HuH-7.5 (cell line): ENCODE data around the gene NSFL1C.

Source experiments
- DNase-seq: peaks from one replicate; pipeline ENCODE4 v3.0.0; 2011; ENCODE audit warnings: low spot score

NSFL1C gene

DNA sequence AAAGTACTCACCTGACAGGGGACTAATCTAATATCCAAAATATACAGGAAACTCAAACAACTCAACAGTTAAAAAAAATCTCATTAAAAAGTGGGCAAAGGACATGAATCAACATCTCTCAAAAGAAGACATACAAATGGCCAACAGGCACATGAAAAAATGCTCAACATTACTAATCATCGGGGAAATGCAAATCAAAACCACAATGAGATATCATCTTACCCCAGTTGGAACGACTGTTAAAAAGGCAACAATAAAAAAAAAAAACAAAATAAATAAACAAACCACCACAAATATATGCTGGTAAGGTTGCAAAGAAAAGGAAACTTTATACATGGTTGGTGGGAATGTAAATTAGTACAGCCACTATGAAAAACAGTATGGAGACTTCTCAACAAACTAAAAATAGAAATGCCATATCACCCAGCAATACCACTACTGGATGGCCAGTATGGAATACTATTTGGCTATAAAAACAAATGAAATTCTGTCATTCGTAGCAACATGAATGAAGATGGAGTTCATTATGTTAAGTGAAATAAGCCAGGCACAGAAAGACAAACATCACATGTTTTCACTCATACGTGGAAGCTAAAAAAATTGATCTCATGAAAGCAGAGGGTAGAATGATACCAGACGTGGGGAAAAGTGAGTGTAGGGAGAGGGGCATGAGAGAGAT is 17.9 kb upstream of the NSFL1C start:
- DNase-seq: no peak

DNA sequence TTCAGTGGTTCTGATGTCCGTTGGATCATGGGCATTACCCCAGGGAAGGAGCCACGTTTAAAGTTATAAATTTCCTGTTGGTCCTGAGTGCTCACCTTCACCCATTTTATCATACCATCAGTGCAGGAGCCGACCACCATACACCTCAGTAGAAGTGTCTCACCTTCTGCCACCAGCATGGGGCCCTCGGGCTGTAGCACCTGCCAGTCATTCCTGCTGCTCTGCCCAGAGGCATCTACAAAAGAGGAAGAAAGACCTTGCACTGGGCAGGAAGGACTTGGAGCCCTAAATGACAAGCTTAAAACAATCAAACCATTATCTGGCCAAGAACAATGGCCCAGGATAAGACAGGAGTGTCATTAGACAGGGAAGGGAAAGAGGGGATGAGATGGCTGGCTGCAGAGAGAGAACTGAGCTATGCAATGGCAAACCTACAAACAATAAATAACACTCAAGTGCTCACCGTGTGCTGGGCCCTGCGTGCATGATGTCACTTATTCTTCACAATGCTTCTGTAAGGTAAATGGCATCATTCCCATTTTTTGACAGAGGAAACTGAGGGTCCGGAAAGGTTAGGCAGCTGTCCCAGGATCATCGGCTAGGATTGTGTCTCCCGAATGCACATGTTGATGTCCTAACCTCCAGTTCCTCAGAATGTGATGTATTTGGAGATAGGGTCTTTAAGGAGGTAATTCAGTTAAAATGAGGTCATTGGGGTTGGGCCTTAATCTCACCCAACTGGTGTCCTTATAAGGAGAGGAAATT is 13.4 kb upstream of the NSFL1C start:
- no peak for DNase-seq

DNA sequence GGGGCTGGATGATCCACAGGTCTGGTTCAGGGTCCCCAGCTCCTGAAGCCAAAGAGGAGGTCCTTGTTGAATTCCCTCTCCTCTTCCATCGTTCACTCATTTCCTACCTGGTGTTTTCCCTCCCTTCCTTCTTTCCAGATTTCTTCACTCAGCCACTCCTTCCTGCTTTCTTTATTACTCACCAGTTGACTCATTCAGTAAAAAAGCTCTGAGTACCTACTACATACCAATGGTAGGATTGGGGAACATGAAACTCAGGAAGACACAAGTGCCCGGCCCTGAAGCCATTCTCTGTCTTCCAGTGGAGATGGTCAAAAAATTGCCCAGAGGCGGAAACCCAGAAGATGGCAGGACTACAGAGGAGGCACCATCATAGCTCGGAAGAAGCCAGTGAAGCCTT is 11.9 kb upstream of the NSFL1C start:
- DNase-seq: no peak

DNA sequence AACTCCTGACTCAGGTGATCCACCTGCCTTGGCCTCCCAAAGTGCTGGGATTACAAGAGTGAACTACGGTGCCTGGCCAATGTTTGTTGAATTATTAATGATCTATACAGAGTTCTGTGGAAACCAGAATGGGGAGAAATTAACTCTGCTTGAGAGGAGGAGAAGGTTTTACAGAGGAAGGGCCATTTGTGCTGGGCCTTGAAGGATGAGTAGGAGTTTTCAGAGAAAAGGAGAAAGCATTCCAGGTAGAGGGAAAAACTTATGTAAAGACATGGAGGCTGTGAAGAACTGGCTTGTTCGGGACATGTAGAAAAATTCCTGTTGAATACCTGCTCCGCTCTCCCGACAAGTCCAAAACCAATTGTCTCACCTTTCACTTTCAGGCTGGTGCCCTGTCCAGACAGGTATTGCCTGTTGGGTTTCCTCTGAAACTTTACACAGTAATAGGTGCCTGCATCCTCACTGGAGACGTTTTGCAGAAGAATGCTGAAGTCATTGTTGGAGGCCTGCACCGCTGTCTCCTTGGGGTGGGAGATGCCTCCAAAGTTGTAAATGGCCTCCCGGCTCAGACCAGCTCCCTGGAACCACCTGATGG is 11.3 kb upstream of the NSFL1C start:
- no peak for DNase-seq

DNA sequence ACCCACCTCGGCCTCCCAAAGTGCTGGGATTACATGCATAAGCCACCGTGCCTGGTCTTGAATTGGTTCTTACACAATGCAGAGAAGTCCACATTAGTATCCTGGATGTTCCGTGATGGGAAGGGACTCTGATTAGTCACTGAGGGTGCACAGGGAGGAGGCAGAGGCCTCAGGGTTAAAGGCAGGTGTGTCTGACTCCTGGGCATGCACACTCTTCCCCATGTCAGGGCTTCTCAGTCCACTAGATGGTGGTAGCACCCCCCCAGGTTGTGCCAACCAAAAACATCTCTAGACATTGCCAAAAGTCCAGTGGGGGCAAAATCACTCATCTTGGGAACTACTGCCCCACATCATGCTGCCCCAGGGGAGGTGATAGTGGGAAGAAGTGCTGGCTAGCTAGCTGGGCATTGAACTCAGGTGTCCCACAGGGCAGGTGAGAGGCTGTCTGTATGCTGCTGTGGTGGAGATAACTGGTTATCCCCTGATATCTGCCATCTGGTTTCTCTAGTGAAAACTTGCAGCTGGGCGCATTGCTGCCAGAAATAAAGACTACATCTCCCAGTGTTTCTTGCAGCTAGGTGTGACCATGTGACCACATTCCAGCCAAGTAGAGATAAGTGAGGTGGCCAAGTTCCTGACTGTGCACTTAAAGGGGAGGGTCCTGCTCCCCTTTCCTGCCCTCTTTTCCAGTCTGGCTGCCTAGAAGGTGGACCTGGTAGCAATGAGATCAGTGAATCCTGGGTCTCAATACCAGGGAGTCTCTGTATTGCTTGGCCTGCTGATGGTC is 8.4 kb upstream of the NSFL1C start:
- DNase-seq: no peak

DNA sequence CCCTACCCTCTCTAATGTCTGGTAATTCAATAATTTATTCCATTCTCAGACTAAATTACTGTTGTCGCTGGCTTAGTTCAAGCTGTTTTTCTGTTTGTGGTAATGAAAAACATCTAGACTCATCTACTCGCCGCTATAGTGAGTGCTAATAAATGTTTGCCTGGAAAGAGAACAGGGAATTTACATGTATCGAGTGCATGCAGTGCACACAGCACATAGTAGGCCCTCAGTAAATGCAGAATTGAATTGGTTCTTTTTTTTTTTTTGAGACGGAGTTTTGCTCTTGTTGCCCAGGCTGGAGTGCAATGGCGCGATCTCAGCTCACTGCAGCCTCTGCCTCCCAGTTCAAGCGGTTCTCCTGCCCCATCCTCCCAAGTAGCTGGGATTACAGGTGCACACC is 7.7 kb upstream of the NSFL1C start:
- DNase-seq: no peak

DNA sequence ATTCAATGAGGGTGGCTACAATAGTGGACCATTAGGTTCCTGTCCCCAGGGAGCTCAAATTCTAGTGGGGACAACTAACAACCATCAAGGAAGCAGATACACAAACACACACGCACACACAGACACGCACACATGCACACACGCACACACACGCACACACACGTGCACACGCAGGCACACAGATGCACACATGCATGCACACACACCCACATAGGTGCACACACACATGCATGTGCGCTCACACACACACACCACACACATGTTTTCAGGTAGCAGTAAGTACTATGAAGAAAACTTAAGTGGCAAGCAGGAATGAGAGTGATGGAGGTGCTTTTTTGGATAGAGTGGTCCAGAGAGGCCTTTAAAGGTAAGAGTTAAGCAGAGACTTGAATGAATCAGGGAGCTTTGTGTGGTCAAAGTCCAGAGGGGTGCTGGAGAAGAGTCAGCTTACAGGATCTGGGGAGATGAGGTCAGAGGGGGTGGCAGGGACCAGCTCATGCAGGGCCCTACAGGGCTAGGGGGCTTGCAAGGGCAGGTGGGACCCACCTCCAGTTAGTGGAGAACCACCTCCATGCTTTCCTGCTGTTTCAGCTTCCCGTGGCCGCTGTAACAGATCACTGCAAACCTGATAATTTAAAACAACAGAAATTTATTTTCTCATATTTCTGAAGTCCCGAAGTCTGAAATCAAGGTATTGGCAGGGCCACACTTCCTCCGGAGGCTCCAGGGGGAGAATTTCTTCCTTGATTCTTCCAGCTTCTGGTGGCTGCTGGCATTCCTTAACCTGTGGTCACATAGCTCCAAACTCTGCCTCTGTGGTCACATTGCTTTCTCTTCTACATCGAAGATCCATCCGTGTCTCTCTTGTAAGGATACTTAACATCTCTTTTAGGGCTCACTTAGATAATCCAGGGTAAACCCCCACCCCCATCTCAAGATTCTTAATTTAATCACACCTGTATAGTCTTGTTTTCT is 6.9 kb upstream of the NSFL1C start:
- no peak for DNase-seq

DNA sequence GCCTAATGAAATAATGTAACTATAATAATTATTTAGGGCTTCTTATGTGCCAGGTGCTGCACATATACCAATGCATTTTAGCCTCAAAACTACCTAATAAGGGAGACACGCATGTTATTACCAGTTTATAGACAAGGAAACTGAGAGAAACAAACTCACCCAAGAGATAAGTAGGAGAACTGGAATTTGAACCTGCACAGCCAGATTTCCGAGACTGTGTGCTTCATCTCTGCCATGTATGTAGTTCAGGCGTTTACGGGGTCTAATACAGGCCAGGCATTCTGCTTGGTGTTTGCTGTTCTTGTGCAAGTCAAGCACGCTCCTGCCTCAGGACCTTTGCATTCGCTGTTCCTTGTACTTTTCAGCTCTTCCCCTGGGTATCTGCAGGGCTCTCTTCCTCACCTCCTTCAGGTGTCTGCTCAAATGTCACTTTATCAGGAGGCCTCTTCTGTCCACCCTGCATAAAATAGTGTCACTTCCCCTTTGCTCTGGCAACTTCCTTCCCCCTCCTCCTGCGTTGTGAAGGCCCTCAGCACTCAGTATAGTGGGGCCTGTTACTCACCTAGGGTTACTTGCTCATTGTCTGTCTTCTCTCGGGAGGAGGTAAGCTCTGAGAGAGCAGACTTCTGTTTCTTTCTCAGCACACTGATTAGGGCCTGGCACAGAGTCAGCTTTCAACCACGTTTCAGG is 6.1 kb upstream of the NSFL1C start:
- no peak for DNase-seq

DNA sequence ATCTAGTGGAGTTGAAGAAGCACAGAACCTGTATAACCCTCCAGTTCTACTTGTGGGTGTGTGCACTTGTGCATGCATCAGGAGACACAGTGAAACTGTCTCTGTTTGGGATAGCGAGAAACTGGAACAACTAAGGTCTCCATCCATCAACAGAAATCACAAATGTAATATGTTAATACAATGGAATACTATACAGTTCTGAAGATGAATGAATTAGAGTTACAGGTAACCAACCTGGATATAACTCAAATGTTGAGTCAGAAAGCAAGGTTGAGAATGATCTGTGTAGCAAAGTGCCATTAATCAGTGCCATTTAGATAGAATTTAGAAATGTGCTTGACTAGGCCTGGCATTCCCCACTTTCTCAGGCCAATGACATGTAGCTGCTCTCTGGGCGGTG is 4.6 kb upstream of the NSFL1C start:
- DNase-seq: no peak

DNA sequence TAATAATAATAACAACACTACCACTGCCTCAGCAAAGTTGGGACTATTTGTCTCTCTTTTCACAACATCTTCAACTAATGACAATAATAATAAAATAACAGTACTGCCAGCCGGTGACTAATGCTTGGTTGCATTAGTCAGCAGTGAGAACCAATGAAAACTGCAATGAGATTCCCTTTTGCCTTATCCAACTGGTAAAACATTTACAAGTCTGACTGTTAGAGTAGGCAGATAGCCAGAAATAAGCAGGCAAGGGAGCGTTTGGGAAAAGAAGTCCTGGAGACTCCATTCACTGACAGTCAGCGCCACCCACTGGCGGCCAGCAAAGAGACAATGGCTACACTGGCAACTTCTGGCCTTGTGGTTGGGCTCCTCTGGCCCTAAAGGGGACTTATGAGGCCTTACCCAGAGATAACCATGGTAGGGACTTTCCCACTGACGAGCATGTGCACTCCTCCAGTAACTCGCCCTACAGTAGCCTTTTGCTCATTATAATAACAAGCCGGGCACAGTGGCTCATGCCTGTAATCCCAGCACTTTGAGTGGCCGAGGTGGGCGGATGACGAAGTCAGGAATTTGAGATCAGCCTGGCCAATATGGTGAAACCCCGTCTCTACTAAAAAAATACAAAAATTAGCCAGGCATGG is 3.4 kb upstream of the NSFL1C start:
- peak; percentile 72 for DNase-seq

DNA sequence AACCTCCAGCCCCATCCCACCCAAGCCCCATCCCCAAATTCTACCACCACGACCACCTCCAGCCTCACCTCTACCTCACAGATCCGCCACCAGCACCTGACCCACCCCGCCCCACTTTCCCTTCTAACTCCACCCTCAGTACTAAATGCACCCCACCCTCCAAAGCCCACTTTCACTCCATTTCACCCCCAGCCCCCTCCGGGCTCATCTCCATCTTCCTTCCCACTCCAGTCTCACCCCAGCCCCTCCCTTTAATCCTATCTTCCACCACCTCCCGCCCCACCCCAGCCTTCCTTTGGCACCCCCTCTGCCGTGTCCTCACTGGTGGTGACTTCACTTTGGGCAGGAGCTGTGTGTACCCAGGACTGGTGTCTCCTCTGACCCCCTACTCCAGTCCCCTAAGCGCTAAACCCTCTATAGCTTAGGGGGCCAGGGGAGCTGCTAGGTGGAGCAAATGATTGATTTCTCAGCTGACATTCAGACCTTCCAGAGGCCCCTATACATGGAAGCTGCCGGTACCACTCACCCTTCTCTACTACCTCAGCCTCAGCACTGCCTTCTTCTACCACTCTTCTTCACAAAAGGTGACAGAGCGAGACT is 2.8 kb upstream of the NSFL1C start:
- DNase-seq: peak; percentile 15

DNA sequence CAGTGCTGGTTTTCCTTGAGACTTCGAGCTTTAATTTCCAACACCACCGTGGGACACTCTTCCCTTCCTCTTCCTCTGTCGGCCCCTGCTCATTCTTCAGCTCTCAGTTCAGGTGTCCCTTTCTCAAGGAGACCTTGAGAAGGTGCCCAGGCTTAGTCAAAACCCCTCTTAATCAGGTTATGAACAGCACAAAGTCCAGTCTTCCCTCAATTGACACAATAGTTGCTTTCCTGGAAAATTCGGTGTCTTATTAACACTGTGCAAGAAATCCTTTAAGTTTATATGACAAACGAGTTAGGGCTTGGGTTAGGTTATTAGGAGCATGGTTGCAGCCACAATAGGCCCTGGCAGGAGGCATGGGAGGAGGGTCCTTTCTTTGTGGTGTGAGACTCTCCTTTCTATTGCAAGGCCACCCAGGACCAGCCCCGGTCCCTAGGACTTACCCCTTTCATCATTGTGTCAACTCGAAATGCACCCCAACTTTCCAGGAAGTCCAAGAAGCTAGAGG is 1.5 kb upstream of the NSFL1C start:
- no peak for DNase-seq

DNA sequence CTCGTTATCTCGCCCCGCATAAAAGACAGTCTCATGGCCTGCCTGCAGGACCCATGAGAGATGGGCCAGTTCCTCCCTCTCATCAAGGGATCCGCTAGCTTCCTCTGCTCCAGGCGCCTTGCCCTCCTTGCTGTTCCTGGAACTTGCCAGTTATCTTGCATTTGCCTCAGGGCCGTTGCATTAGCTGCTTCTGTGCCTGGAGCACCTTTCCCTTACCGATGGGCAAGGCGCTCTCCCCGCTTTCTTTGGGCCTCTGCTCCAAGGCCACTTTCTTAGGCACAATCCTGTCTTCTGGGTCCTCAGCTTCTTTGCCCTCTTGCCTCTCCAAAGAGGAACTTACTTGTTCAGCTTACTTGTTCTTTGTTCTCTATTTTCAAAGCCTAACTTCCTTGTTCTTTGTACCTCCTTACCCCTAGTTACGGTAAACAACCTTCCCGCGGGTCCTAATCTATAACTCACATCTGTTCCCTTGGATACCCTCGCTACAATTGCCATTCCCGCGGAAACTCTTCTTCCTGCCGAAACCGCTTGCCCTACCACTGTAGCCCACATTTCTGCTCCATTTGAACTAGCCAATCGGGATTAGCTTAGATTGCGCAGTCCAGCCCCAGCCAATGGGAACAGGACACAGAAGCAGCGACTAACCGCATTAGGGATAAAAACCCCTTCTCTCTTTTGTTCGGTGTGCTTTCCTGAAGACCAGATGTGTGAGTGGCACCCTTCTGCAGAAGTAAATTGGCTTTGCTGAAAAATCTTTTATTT is 887 bp upstream of the NSFL1C start:
- no peak for DNase-seq

DNA sequence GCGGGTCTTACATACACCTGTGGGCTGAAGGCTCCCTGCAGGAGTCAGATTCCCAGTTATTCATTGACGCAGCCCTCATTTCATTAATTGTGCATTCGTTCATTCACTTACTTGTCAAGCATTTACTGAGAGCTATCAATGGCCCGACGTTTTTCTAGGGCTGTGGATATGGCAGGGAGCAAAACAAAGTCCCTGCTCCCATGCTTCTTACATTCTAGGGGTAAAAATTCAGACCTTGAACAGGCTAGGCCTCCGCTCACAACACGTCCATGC is 369 bp upstream of the NSFL1C start:
- no peak for DNase-seq

DNA sequence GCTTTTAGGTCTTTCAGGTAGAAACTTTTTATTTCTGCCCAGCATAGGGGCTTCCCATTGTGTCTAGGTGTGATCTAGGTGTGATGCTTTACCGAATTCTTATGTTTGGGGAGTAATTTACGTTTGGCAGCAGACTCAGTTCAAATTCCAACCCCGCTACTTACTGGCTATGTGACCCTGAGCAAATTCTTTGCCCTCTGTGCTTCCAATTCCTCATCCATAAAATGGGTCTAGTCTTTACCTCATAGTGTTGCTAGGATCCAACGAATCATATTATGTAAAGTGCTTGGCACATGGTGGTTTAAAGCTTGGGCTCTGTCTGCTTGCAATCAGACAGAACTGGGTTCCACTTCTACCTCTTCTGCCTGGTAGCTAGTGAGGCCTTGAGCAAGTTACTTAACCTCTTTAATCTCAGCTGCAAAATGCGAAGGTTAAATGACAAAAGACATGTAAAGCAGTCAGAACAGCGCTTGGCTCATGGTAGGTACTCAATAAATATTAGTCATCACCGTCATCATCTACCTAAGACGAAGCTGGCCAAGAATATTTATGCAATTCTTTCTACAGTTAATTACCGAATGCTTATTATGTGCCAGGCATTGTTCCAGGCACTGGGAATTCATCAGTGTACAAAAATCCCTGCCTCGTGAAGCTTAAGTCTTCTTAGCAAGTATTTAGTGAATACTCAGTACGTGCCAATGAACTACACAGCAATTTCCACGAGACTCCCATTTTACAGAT is 1.0 kb downstream of the NSFL1C start:
- no peak for DNase-seq

DNA sequence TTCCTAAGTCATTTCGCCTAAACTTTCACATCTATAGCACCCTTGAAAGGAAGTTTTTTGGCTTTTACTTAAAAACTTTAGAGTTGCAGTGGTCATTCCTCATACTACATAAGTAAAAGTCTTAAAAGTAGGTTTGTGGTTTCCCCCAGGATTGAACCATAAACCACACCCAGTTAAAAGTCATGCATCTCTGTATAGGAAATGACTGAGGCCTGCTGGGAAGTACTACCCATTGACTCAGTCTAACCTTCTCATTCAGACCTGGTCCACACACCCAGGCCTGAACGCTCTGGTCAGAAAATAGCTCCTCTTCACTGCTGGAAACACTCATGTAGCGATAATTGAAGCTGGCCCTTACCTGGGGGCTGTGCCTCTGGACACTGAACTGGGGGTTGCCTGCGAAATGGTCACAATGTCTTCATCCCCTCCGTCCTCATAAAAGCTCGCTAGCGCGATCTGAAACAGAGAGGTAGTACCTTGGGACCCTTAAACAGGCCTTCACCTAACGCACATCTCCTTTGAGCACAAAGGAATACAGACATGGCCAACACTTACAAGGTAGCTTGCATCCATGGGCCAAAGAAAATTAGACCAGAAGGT is 2.6 kb downstream of the NSFL1C start:
- no peak for DNase-seq

DNA sequence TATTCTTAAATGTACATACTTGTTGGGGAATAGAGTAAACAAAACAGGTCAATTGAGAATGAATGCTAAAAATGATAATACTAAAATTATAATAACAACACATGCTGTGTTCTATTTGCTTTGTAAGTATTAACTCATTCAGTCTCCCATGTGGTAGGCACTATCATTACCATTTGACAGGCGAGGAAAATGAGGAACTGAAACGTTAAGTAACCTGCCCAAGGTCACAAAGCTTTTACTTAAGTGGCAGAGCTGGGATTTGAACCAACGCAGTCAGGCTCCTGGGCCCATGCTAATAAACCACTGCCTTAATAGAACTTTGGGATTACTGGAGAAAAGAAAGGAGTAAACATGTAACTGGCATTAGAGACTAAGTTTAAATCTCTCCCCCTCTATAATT is 3.8 kb downstream of the NSFL1C start:
- DNase-seq: no peak

DNA sequence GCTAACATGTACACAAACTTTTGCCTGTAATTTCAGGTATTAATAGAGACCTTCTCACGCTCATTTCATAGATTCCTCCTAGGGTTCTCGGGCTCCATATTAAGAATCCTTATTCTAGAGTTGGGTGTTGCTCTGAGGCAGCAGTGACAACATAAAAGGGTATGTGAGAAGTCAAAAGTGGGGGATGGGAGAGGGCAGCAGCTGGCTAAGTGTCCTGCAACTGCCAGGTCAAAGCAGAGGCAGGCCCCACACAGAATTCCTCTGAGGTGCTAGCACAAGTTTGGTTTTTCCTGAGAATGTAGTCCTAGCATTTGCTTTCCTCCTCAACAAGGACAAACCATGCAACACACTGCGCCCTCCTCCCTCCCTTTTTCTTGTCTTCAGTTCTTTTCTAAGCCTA is 4.6 kb downstream of the NSFL1C start:
- DNase-seq: no peak
